HepG2 (cell line): ENCODE measurements around the gene CDK10. TPM values are rescaled to one million over a fixed set of nuclear protein-coding genes. Genes with fewer than 3 reads are reported as not detected.
A peak's percentile ranks its signal among the peaks of the same experiment; 100 is the strongest.

Source experiments
- ATRX ChIP-seq: sonication (generic); formaldehyde crosslinking; IDR thresholded peaks from 2 replicates; pipeline ENCODE4 v1.4.0; 2020; ENCODE audit warnings: missing genetic modification reagents, borderline replicate concordance
- EEA1 ChIP-seq: sonication (generic); formaldehyde crosslinking; IDR thresholded peaks from 2 replicates; pipeline ENCODE4 v1.5.1; 2020; ENCODE audit warnings: mild to moderate bottlenecking, missing genetic modification reagents, borderline replicate concordance
- FIP1L1 ChIP-seq: fragments of 200-400 bp; formaldehyde crosslinking; IDR thresholded peaks from 2 replicates; pipeline ENCODE4 v1.6.1; 2018; ENCODE audit warnings: low read depth, mild to moderate bottlenecking, low read length, moderate library complexity, borderline replicate concordance; ENCODE audit not compliant: insufficient read depth
- GABPA ChIP-seq, 2 experiments: IDR thresholded peaks; 2 replicates each; pipeline ENCODE4 v1.6.1; 2011 to 2016; ENCODE audit warnings: low read depth in 2 of 2, low read length in 1 of 2, missing biosample characterization in 1 of 2, missing genetic modification characterization in 1 of 2
- JARID2 ChIP-seq: sonication (generic); formaldehyde crosslinking; IDR thresholded peaks from 2 replicates; pipeline ENCODE4 v1.8.1; 2023; ENCODE audit warnings: missing genetic modification reagents, inconsistent platforms; ENCODE audit not compliant: insufficient replicate concordance
- MYNN ChIP-seq: sonication (generic); formaldehyde crosslinking; IDR thresholded peaks from 2 replicates; pipeline ENCODE4 v1.4.0; 2020; ENCODE audit warnings: mild to moderate bottlenecking, low read depth, missing genetic modification reagents
- PHF8 ChIP-seq: sonication (generic); formaldehyde crosslinking; IDR thresholded peaks from 2 replicates; pipeline ENCODE4 v1.5.0; 2020; ENCODE audit warnings: missing genetic modification reagents
- POLR2AphosphoS2 ChIP-seq: IDR thresholded peaks from 2 replicates; pipeline ENCODE4 v1.6.1; 2011; ENCODE audit warnings: low read depth, low read length, improper control_type of control experiment
- POLR2AphosphoS5 ChIP-seq: IDR thresholded peaks from 2 replicates; pipeline ENCODE4 v1.6.1; 2012; ENCODE audit warnings: low read depth, low read length
- SMAD9 ChIP-seq: sonication (generic); formaldehyde crosslinking; IDR thresholded peaks from 2 replicates; pipeline ENCODE4 v1.5.1; 2020; ENCODE audit warnings: mild to moderate bottlenecking, missing genetic modification reagents
- TMF1 ChIP-seq: sonication (generic); formaldehyde crosslinking; IDR thresholded peaks from 2 replicates; pipeline ENCODE4 v1.8.1; 2022; ENCODE audit warnings: low read depth, missing genetic modification reagents
- ZFAT ChIP-seq: sonication (generic); formaldehyde crosslinking; conservative IDR thresholded peaks from 2 replicates; pipeline ENCODE4 v1.8.1; 2023; ENCODE audit warnings: missing genetic modification reagents, inconsistent platforms
- ZFP82 ChIP-seq: sonication (generic); formaldehyde crosslinking; IDR thresholded peaks from 2 replicates; pipeline ENCODE4 v1.5.1; 2020; ENCODE audit warnings: mild to moderate bottlenecking, missing genetic modification reagents, borderline replicate concordance
- ZNF142 ChIP-seq: sonication (generic); formaldehyde crosslinking; IDR thresholded peaks from 2 replicates; pipeline ENCODE4 v1.4.0; 2020; ENCODE audit warnings: missing genetic modification reagents
- ZNF33B ChIP-seq: sonication (generic); formaldehyde crosslinking; IDR thresholded peaks from 2 replicates; pipeline ENCODE4 v1.5.1; 2020; ENCODE audit warnings: mild to moderate bottlenecking, missing genetic modification reagents
- ZNF383 ChIP-seq: sonication (generic); formaldehyde crosslinking; IDR thresholded peaks from 2 replicates; pipeline ENCODE4 v1.4.0; 2020; ENCODE audit warnings: missing genetic modification reagents, mild to moderate bottlenecking, borderline replicate concordance
- ZNF709 ChIP-seq: sonication (generic); formaldehyde crosslinking; IDR thresholded peaks from 2 replicates; pipeline ENCODE4 v1.5.0; 2020; ENCODE audit warnings: mild to moderate bottlenecking, missing genetic modification reagents
- ZNF841 ChIP-seq: sonication (generic); formaldehyde crosslinking; IDR thresholded peaks from 2 replicates; pipeline ENCODE4 v1.8.1; 2023; ENCODE audit warnings: missing genetic modification reagents, borderline replicate concordance
- ZNF878 ChIP-seq: sonication (generic); formaldehyde crosslinking; IDR thresholded peaks from 2 replicates; pipeline ENCODE4 v1.8.1; 2023; ENCODE audit warnings: mild to moderate bottlenecking, missing genetic modification reagents, moderate library complexity
- polyA plus RNA-seq, 8 experiments: library from polyadenylated mRNA; depleted of rRNA in 3 of 8; stranded (reverse) in 7 of 8; unstranded in 1 of 8; fragments of >200 nt; fragmentation: Illumina TruSeq in 4 of 8; extraction: Trizol in 4 of 8; gene quantifications; 2 replicates each; pipeline versions ENCODE4 v1.2.1 to v1.2.3, GENCODE V29; 2011 to 2016; ENCODE audit warnings: low read depth in 4 of 8, missing spikeins in 1 of 8, mixed read lengths in 1 of 8; ENCODE audit not compliant: insufficient read depth in 1 of 8
- total RNA-seq, 5 experiments: library from RNA; depleted of rRNA; stranded (reverse); fragments of >200 nt; fragmentation: Illumina TruSeq; extraction: Trizol; gene quantifications; 2 replicates each; pipeline ENCODE4 v1.2.3, GENCODE V29; 2016; ENCODE audit warnings: low read depth in 1 of 5
- TF ChIP-seq, protein P1 (sequence below): sonication (generic); formaldehyde crosslinking; IDR thresholded peaks from 2 replicates; pipeline ENCODE4 v1.4.0; 2020; ENCODE audit warnings: low read depth, mild to moderate bottlenecking, missing genetic modification reagents

Gene CDK10
- total and polyA plus RNA-seq, 2 of the 13 experiments (the other 11 are each of a cell fraction or from before 2014, with no cell fraction given) = 2.5 to 3.9 TPM

- TF ChIP-seq ZNF142 (CRISPR knock-in tag) (0 out of 2 replicates have a peak, but pooled peaks have one; percentile 11), ZFP82 (no peak), SMAD9 (no peak), PHF8 (CRISPR knock-in tag) (no peak; the same call in none of the 2 replicates), ATRX (CRISPR knock-in tag) (no peak), POLR2AphosphoS5 (peak; percentile 44), ZNF33B (CRISPR knock-in tag) (no peak), GABPA (IDR thresholded peaks at IDR 0.05; ENCODE audit: low read depth, low read length) (no peak), GABPA (CRISPR knock-in tag; IDR thresholded peaks at IDR 0.05; ENCODE audit: low read depth) (no peak), ZNF709 (no peak; the same call in 1 of the 2 replicates), POLR2AphosphoS2 (no peak), ZFAT (CRISPR knock-in tag) (no peak), ZNF383 (CRISPR knock-in tag) (no peak), ZNF841 (CRISPR knock-in tag) (no peak), JARID2 (no peak), FIP1L1 (no peak), ZNF878 (no peak; the same call in 1 of the 2 replicates), EEA1 (CRISPR knock-in tag) (no peak), MYNN (no peak), TMF1 (CRISPR knock-in tag) (peak; percentile 84; the same call in 1 of the 2 replicates)
- TF ChIP-seq, protein P1, sequence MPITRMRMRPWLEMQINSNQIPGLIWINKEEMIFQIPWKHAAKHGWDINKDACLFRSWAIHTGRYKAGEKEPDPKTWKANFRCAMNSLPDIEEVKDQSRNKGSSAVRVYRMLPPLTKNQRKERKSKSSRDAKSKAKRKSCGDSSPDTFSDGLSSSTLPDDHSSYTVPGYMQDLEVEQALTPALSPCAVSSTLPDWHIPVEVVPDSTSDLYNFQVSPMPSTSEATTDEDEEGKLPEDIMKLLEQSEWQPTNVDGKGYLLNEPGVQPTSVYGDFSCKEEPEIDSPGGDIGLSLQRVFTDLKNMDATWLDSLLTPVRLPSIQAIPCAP = no peak
These were observed 13.7 kb downstream of the CDK10 start (continued) for GRCh38 chr16:89700100-89700648.
